ENCODE data around the gene NUPR1.
"Not testable (repeated sequence)": the region's sequence is repeated elsewhere in the genome, so short reads cannot be mapped to it uniquely, and the experiment has no call there.

Gene NUPR1

DNA sequence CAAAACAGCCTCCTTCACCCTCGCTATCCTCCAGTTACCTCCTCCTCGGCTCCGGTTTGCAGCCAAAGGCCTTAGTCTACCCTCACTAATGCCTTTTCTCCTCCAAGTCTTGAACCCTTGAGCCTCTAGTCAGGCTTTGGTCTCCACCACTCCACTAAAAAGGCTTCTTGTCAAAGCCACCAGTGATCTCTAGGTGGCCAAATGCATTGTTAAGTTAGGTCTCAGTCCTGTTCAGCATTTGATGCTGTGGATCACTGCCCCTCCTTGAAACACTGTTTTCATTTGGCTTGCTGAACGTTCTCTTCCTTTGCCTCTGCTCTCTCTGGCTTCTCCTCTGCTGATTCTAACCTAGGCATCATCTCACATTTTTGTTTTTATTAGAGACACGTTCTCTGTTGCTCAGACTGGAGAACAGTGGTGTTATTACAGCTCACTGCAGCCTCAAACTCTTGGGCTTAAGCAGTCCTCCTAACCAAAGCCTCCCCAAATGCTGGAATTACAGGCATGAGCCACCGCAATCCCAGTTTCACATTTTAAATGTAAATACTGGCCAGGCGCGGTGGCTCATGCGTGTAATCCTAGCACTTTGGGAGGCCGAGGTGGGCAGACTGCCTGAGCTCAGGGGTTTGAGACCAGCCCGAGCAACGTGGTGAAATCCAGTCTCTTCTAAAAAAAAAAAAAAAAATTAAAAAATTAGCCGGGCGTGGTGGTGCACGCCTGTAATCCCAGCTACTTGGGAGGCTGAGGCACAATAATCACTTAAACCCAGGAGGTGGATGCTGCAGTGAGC lies 16.1 kb upstream of the NUPR1 start:
- no peak for DNase-seq

DNA sequence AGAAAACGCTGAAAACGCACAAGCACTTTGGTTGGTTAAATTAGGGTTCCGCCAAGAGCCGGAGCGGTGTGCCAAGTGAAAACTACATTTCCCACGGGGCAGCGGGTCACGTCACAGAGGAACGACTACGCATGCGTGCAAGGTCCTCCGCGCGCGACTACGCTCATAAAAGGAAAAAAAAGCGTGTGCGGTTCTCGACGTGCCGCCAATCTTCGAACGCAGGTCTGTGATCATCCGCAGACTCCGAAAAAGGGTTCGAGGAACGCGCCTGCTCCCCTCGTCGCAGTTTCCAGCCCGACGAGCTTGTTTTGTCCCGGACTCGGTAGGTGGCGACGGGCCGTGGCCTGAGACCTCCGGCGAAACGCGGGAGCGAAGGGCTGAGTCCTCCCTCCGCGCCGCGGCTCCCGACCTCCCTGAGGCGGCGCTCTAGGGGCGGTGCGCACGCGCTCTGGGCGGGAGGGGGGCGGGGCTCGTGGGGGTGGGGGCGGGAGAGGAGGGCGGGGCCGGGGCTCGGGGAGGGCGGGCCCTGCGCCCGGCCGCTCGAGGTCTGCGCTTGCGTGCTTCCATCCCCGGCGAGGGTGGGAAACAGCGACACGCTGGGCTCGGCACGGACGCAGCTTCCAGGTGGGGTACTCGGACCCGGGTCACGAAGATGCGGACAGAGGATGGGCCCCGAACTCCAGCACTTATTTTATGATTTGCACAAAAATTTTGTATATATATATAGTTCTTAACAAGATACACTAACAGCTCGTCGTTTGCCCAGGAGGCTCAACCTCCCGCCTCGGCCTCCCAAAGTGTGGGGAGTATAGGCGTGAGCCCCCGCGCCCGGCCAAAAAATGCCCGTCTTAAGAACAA lies 15.2 kb upstream of the NUPR1 start, which contains the start of gene SGF29:
Gene SGF29, plus strand, starts transcription at position 145 of the 858 bp plus-strand sequence. CDS start 27,150 bp downstream, outside the sequence.
- peak; percentile 88 for DNase-seq

DNA sequence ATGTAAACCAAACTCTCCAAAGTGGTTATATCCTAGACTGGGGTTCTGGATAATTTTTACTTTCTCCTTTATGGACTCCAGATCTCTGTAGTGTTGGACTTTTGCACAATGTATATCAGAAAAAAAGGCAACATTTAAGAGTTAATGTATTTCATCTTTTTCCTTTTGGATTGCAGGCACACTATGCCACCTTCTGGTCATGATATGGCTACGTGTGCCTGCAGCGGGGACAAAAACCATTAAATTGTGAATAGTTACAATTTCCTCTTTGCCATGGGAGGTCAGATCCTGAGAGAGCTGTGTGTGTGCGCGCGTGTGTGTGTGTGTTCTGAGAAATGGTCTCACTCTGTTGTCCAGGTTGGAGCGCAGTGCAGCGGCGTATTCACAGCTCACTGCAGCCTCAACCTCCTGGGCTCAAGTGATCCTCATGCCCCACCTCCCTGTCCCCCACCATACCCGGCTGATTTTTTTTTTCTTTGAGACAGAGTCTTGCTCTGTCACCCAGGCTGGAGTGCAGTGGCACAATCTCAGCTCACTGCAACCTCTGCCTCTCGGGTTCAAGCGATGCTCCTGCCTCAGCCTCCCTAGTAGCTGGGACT lies 10.6 kb upstream of the NUPR1 start:
- peak; percentile 52 for DNase-seq

DNA sequence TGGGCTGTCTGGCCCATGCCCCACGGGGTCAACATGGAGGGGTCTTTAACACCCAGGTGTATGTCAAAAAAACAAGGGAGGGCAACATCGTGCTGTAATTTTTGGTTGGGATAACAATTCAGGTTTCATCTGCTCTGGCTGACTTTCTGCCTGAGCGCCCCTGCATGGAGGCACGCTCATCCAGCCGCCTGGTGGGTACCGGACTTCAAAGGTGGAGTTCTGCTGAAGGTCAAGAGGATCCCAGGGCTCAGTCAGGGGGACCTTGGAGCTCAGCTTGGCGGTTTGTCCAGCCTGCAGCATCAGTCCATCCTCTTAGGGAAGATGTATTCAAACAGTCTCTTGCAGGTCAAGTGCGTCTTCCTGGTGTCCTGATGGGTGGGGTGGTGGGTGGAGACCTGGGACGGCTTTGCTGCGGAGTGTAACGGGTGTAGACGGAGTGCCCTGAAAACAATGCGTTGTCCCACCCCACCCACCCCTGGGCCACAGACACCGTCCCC lies 9.6 kb upstream of the NUPR1 start:
- no peak for DNase-seq

DNA sequence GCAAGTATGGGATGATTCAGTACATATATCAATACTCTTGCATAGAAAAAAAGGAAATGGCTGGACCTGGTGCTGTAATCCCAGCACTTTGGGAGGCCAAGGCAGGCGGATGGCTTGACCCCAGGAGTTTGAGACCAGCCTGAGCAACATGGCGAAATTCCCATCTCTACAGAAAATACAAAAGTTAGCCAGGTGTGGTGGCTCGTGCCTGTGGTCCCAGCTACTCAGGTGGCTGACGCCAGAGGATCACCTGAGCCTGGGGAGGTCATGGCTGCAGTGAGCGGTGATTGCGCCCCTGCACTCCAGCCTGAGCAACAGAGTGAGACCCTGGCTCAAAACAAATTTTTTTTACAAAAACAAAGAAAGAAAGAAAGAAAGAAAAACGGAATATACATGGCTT lies 7.9 kb upstream of the NUPR1 start:
- no peak for DNase-seq

DNA sequence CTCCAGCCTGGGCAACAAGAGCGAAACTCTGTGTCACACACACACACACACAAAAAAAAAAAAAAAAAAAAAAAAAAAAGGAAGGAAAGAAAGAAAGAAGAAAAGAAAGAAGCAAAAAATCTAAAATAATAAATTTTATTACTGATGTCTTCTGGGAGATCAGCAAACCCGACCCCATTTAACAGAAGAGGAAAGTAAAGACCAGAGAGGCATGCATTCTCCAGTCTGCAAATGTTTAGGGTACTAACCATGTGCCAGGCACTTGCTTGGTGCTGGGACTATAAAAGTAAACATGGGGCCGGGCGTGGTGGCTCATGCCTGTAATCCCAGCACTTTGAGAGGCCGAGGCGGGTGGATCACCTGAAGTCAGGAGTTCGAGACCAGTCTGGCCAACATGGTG lies 7.2 kb upstream of the NUPR1 start:
- not testable (repeated sequence) for DNase-seq

DNA sequence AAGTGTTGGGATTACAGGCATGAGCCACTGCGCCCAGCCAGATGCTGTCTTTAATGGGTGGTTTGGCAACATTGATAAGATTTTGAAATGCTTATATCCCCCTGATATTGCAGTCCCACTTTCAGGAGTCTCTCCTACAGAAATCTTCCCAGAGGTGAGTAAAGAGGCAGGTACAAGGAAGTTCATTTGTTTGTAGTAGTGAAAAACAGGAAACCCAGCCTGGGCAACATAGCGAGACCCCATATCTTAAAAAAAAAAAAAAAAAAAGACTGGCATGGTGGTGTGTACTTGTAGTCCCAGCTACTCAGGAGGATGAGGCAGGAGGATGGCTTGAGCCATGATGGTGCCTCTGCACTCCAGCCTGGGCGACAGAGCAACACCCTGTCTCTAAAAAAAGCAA lies 6.2 kb upstream of the NUPR1 start:
- no peak for DNase-seq

DNA sequence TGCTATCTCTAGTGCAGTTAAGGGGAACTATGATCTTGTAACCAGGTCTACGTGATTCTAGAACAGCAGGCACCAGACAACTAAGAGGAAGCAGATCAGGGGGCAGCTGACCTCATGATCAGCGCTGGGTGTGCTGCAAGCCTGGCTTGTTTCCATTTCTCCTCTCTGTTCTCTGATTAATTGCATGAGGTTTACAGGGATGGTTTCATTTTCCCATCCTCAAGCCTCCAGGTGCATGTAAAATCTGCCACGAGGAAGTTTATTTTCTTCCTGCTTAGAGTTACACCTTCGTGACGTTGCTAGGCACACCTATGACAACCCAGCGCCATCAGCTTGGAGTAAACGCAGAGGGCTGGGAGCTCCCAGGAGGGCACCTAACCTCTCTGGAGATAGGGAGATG lies 4.3 kb upstream of the NUPR1 start:
- no peak for DNase-seq

DNA sequence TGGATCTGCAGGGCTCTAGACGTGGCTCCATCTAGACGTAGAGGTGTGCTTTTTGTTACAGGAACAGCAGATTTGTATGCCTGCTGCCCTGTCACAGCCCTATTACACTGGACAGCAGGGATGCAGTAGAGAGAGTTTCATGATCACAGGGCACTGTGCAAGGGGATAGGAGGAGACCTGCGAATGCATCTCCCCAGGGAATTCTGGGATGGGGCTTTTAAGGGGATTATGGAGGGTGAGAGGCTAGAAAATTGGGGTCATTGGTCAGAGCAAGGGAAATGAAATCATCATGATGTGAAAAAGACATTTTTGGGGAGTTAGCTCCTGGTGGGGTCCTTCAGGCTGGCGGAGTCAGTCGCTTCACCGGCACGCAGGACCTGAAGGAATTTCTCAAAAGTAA lies 3.9 kb upstream of the NUPR1 start:
- DNase-seq = no peak

DNA sequence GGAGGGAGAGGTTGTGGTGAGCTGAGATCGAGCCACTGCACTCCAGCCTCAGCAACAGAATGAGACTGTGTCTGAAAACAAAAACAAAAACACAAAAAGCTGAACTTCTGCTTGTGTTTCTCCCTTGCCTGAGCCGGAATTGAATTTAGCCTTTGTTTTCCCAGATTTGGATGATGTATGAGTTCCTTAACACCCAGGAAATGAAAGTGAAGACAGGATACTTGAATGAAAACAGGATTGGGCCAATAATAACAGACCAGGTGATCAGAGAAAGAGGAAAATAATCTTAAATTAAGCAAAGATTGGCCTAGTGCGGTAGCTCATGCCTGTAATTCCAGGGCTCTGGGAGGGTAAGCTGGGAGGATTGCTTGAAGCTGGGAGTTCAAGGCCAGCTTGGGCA lies 1.6 kb upstream of the NUPR1 start:
- no peak for DNase-seq

DNA sequence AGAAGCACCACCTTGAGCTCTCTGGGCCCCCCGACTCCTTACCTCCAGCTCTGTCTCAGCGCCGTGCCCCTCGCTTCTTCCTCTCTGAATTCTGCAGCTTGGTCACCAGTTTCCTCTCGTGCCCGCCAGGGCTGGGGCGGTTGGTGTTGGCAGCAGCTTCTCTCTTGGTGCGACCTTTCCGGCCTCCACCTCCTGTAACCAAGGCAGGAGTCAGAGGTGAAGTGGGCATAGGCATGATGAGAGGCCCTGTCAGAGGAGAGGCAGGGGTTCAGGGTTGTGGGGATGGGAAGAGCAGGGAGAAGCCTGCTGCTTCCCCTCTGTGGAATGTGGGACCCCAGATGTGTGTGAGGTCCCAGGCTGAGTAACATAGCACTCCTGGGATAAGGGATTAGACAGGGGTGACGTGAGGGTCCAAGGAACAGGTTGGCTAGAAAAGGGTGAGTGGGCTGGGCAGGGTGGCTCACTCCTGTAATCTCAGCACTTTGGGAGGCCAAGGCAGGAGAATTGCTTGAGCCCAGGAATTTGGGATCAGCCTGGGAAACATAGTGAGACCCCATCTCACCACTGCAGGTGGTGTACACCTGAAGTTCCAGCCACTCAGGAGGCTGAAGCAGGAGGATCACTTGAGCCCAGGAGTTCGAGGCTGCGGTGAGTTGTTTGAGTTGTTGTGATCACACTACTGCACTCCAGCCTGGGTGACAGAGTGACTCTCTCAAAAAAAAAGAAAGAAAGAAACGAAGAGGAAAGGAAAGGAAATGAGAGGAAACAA lies 626 bp downstream of the NUPR1 start:
- DNase-seq = no peak

DNA sequence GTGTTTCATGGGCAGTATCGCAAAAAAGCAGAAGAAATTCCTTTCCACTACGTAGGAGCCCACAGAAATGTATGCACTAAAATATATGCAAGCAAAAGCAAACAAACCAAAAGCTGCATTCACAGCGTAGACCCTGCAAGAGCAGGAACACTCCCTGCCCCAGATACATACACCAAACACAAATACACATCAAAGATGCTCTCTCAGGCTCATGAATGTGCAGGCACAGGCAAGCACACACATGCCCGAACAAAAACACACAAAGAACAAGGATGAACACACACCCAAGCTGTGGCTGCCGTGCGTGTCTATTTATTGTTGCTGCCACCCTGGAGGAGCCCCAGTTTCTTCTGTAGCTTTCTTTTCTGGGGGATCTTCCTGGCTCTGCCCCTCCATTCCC lies 1.7 kb downstream of the NUPR1 start:
- DNase-seq = no peak

DNA sequence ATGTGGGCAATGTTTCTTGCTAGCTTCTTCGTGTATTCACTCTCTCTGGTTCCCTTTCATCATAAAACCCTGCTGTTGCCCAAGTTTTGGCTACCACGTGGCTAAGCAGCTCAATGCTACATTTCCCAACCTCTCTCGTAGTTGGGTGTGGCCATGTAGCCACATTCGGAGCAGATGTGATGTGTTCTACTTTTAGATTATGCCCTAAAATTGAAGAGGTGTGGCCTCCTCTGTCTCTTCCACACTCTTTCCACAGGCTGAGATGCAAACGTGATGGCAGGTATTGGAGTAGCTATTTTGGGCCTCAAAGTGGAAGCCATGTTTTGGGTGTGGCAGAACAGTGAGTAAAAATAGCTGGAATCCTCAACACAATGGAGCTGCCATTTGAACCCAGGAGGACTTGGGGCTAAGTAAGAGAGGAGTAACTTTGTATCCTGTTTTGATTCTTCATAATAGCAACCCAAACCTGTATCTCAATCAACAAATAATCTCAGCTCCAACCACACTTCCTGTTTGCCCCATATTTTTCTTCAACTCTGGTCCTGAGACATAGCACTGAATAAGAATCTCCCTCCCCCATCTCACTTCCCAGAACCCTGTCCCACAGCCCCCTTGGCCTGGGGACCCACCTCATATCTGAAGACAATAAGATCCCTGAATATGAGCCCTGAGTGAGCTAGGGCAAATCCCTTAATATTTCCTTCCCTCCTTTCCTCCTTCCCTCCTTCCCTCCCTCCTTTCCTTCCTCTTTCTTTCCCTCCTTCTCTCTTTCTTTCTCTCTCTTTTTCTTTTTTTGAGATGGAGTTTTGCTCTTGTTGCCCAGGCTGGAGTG lies 4.0 kb downstream of the NUPR1 start:
- no peak for DNase-seq

DNA sequence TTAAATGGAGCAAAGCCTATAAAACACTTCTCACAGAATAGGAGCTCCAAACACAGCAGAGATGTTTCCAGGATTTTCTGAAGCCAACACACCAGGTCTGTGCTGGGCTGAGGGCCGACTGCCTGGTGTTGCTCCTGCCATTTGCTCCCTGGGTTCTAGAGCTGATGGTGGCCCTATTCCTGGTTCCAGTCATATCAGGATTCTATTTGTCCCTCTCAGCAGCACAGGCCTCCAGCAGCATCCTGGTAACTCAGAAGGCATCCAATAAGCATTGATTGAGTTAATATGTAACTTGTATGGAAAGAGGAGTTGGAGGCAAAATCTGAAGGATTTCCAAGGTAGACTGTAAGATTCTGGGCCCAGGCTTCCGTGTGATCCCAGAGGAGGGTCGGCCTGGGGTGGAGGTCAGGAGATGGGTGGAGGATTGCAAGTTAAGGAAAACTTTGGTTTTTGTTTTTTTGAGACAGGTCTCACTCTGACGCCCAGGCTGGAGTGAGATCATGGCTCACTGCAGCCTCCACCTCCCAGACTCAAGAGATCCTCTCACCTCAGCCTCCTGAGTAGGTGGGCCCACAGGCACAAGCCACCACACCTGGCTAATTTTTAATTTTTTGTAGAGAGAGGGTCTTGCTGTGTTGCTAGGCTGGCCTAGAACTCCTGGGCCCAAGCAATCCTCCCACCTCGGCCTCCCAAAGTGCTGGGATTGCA lies 5.7 kb downstream of the NUPR1 start:
- no peak for DNase-seq

DNA sequence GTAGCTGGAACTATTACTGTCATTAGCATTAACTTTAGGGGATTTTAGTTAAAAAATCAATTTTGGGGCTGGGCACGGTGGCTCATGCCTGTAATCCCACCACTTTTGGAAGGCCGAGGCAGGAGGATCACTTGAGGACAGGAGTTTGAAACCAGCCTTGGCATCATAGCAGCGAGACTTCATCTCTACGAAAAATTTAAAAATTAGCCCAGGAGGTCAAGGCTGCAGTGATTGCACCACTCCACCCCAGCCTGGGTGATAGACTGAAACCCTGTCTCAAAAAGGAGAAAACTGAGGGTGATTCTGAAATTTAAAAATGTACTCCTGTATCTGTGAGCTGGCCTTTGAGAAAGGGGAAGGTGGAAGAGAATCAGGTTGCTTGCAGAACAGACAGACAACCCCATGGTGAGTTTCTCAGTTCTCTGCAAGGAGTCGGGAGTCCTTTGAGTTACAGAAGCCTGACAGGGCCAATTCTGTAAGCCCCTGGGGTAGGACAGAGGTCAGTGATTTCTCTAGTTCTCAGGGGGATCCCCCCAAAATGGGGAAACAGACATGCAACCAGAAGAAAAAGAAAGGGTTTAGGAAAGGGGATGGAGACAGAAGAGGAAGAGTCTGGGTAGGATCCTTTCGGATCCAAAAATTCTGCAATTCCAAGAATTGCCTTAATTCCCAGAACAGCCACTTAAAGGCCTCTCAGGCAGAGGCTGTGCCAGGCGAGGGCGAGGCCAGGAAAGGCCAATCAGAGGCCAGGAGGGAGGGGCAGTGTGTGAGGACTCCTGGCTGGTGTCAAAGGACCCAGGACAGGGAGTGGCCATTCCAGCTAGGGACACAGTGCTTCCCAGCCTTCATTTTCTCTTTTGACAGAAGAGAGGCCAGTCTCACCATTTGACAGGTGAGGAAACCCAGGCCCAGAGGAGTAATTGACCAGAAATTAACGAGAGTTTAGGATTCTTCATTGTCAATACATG lies 6.7 kb downstream of the NUPR1 start:
- no peak for DNase-seq

DNA sequence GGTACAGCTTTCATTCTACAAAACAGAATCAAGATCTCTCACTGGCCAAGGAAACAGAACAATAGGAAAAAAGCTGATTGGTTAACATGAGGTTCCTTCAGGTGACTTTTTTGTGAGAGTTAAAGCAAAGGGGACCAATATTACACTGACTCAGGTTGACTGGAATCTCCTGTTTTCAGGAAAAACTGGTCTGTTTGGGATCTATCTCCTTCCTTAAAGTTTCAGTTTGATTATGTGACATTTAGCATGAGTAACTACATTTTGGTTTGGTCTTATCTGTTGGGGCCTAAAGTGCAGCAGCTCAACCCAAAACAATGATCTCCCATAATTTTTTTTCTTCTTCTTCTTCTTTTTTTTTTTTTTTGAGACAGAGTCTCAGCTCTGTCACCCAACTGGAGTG lies 9.7 kb downstream of the NUPR1 start:
- no peak for DNase-seq

DNA sequence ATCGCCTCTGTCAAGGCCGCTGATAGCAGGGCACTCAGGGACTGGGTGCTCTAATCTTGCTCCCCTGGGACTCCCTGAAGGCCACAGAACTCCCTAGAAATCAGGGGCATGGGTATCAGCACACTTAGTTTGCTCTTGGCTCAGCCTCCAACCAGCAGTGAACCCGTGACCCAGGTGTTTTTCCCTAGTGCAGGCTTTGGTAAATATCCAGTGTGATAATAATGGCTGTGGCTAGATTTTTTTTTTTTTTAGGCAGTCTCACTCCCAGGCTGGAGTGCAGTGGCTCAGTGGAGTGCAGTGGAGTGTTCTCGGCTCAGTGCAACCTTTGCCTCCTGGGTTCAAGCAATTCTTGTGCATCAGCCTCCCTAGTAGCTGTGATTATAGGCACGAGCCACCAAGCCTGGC lies 10.3 kb downstream of the NUPR1 start:
- DNase-seq = no peak

DNA sequence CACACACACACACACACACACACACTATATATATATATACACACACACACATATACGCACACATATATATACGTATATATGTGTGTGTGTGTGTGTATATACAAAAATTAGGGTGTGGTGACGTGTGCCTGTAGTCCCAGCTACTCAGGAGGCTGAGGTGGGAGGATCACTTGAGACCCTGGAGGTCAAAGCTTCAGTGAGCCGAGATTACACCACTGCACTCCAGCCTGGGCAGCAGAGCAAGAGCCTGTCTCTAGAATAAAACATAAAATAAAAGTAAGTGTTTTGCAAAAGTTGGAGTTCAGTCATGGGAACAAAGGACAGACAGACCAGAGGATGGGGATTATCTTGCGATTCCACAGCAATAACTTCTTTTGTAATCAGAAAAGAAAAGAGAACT lies 10.8 kb downstream of the NUPR1 start:
- DNase-seq = no peak

DNA sequence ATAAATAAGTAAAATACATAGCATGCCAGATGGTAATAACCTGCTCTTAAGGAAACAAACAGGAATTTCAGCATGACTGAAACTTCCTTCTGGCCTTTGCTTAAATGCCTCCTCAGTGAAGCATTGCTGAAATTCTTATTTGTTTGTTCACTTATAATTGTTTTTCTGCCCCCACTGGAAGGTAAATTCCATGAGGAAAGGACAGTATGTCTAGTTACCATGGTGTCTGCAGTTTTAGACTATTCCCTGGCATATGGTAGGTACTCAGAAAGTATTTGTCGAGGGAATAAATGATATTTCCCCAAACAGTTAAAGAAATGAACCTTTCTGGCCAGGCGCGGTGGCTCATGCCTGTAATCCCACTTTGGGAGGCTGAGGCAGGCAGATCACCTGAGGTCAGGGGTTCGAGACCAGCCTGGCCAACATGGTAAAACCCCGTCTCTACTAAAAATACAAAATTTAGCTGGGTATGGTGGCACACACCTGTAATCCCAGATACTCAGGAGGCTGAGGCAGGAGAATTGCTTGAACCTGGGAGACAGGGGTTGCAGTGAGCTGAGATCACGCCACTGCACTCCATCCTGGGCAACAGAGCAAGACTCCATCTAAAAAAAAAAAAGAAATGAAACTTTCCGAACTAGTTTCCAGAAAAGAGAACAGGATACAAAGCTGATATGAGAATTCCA lies 11.5 kb downstream of the NUPR1 start:
- DNase-seq = not testable (repeated sequence)

Data from HCEC 1CT (cell line).